Measurements from ENCODE around the gene TRIM72.

DNA sequence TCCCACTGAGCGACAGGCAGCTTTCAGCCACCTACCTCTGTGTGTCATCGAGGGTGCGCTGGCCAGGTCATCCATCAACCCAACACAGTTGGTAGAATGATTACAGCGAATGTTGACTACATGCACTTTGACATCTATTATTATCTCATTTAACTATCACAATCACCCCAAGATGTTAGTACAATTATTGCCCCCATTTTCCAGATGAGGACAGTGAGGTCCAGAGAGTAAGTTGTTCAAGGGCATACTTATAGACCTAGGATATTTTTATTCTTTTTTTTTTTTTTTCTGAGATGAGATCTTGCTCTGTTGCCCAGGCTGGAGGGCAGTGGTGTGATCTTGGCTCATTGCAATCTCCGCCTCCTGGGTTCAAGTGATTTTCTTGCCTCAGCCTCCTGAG is 37.5 kb downstream of the TRIM72 start:
- TF ChIP-seq CTCF (conservative IDR thresholded peaks at IDR 0.05; ENCODE audit: low read depth, low read length) (no peak), EZH2 (IDR thresholded peaks at IDR 0.05; ENCODE audit: low read length, unreplicated experiment) (no peak), EZH2phosphoT487 (IDR thresholded peaks at IDR 0.05; ENCODE audit: borderline replicate concordance, low read length) (no peak)

Measured in PC-3 (cell line).